Tibial nerve (tissue), 4 donors: ENCODE measurements around the gene ACY1. TPM values are rescaled to one million over a fixed set of nuclear protein-coding genes. Genes with fewer than 3 reads are reported as not detected.

Experiments used
- DNase-seq, 2 donors: peaks; one replicate each; pipeline ENCODE4 v3.0.0-alpha.2; 2019; ENCODE audit warnings: low spot score in 2 of 2
- H3K27ac ChIP-seq, 4 donors: fragments of 200-600 bp; sonication (generic) in 3 of 4; one replicate each; pipeline ENCODE4 v1.5.1; 2017 to 2019; ENCODE audit warnings: mild to moderate bottlenecking in 1 of 4
- H3K27me3 ChIP-seq, 2 donors: fragments of 200-600 bp; sonication (generic) in 1 of 2; one replicate each; pipeline versions ENCODE4 v1.5.1 to v1.6.0; 2017 to 2019
- H3K36me3 ChIP-seq, 3 donors: fragments of 200-600 bp; sonication (generic); one replicate each; pipeline ENCODE4 v1.5.1; 2018 to 2019
- H3K4me1 ChIP-seq, 4 donors: fragments of 200-600 bp; sonication (generic) in 3 of 4; one replicate each; pipeline ENCODE4 v1.5.1; 2017 to 2019
- H3K4me3 ChIP-seq, 4 donors: fragments of 200-600 bp; sonication (generic) in 3 of 4; one replicate each; pipeline ENCODE4 v1.5.1; 2017 to 2019; ENCODE audit warnings: mild to moderate bottlenecking in 1 of 4, moderate library complexity in 1 of 4
- H3K9me3 ChIP-seq, 4 donors: fragments of 200-600 bp; sonication (generic) in 3 of 4; one replicate each; pipeline ENCODE4 v1.5.1; 2017 to 2019
- CTCF ChIP-seq, 5 experiments: fragments of 200-600 bp in 3 of 5; fragments of 450-650 bp in 2 of 5; sonication (generic) in 3 of 5; IDR thresholded peaks; one replicate each; pipeline ENCODE4 v1.5.1; 2016 to 2019; ENCODE audit warnings: antibody characterized with exemption in 5 of 5, mild to moderate bottlenecking in 3 of 5, moderate library complexity in 2 of 5
- EP300 ChIP-seq, 2 donors: sonication (generic); formaldehyde crosslinking; IDR thresholded peaks; one replicate each; pipeline ENCODE4 v1.6.1; 2017; ENCODE audit warnings: antibody characterized with exemption in 2 of 2, mild to moderate bottlenecking in 1 of 2
- POLR2A ChIP-seq, 2 donors: fragments of 450-650 bp; IDR thresholded peaks; one replicate each; pipeline ENCODE4 v1.6.1; 2017; ENCODE audit warnings: antibody characterized with exemption in 2 of 2, mild to moderate bottlenecking in 2 of 2, moderate library complexity in 2 of 2
- WGBS, 2 donors: methylation state at CpG; one replicate each; pipeline ENCODE4 v1.1.5; 2018; 5-methylcytosine and 5-hydroxymethylcytosine counted together
- total RNA-seq, 4 donors: library from RNA; depleted of rRNA; stranded (reverse); fragments of >200 nt; gene quantifications; one replicate each; pipeline ENCODE4 v1.1.0, GENCODE V29; 2016

Gene ACY1
- total RNA-seq, 4 donors from 2014 or later: 32.2 to 61.0 (median 45.6) TPM

DNA sequence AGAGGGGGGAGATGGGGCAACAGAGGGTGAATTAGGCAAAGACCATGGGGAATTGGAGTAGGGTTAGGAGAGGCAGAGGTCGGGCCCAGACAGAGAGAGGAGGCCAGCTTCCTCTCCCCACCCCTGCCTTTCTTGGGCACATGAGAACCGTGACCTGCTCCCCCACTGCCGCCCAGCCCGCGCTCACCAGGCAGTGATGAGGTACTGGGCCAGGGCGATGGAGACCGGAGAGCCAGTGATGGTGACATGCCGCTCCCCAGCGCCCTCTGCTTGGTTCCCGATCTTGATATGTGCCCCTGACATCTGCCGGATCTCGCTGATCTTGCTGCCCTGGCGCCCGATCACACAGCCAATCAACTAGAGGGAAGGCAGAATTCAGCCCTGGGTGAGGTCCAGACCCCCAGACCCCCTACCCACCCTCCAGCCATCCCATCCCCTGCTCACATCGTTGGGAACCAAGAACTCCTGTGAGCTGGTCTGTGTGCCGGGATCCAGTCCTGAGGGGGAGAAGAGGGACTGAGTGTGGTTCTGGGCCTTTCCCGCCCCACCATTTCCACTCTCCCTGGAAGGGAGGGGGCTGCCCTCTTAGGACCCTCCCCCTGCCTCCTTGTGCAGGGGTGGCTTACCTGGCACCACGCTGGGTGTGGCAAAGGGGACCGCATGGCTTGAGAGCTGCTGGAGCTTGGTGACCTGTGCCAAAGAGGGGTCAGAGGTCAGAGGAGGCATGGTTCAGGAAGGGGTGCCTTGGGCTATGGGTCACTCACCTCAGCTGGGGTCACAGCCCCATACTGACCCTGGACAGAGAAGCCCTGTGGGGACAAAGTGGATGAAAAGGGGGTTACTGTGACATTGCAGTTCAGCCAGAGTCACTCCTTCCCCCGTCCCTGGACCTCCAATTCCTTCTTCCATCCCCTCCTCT, 24.5 kb upstream of the ACY1 start:
- no peak for TF ChIP-seq CTCF (IDR thresholded peaks at IDR 0.05)
- no peak for TF ChIP-seq EP300 (IDR thresholded peaks at IDR 0.05)
- TF ChIP-seq POLR2A (IDR thresholded peaks at IDR 0.05): no peak
- Histone ChIP-seq H3K9me3 (no peaks in the 10 kb centered on the region), H3K4me3 (no peak overlapping the region), H3K27ac (no peak overlapping the region), H3K4me1 (peaks cover 0 to 51% (median 13%) of the 10 kb centered on the region in 4 donors), H3K36me3 (peaks cover 0 to 48% (median 0%) of the 10 kb centered on the region in 3 donors), H3K27me3 (no peaks in the 10 kb centered on the region)
- no peak for DNase-seq
- 89% methylated on average over 16 to 20 of the region's 20 CpGs for WGBS, 2 donors

- Histone ChIP-seq H3K27ac (no peak overlapping the region), H3K9me3 (no peaks in the 10 kb centered on the region), H3K4me3 (no peak overlapping the region), H3K36me3 (peaks cover 0 to 48% (median 0%) of the 10 kb centered on the region in 3 donors), H3K4me1 (peaks cover 0 to 59% (median 19%) of the 10 kb centered on the region in 4 donors), H3K27me3 (no peaks in the 10 kb centered on the region)
- 98 to 100% methylated on average over 2 to 7 of the region's 7 CpGs for WGBS, 2 donors
- TF ChIP-seq CTCF (IDR thresholded peaks at IDR 0.05): no peak
- no peak for DNase-seq
These were observed 23.7 kb upstream of the ACY1 start for GRCh38 chr3:51959651-51960050.

- Histone ChIP-seq H3K4me1 (peaks cover 0 to 64% (median 25%) of the 10 kb centered on the region in 4 donors), H3K9me3 (no peaks in the 10 kb centered on the region), H3K4me3 (no peak overlapping the region), H3K27me3 (no peaks in the 10 kb centered on the region), H3K36me3 (peaks cover 0 to 48% (median 0%) of the 10 kb centered on the region in 3 donors), H3K27ac (no peak overlapping the region)
- WGBS, 2 donors: 82 to 88% methylated on average over 10 of the region's 10 CpGs
- TF ChIP-seq POLR2A (IDR thresholded peaks at IDR 0.05) (no peak), EP300 (IDR thresholded peaks at IDR 0.05) (no peak), CTCF (IDR thresholded peaks at IDR 0.05) (no peak)
- no peak for DNase-seq
These were observed 22.9 kb upstream of the ACY1 start for GRCh38 chr3:51960386-51960785.

GRCh38 chr3:51961011-51961410, 22.3 kb upstream of the ACY1 start:
- Histone ChIP-seq H3K4me1 (peaks cover 0 to 64% (median 28%) of the 10 kb centered on the region in 4 donors), H3K4me3 (no peak overlapping the region), H3K9me3 (no peaks in the 10 kb centered on the region), H3K36me3 (peaks cover 0 to 48% (median 0%) of the 10 kb centered on the region in 3 donors), H3K27ac (peak overlapping the region in 1 of 4 donors; percentile 99), H3K27me3 (no peaks in the 10 kb centered on the region)
- TF ChIP-seq CTCF (IDR thresholded peaks at IDR 0.05) (no peak), EP300 (IDR thresholded peaks at IDR 0.05) (no peak)
- 78 to 83% methylated on average over 6 to 18 of the region's 18 CpGs for WGBS, 2 donors
- no peak for DNase-seq
